ENCODE results near the gene SCTR. TPM values are rescaled to one million over a fixed set of nuclear protein-coding genes. Genes with fewer than 3 reads are reported as not detected.

The SCTR gene
- total and polyA plus RNA-seq, 2 of the 8 experiments (the other 6 are each of a cell fraction or from before 2014, with no cell fraction given): 0.15 TPM; not detected in 1

DNA sequence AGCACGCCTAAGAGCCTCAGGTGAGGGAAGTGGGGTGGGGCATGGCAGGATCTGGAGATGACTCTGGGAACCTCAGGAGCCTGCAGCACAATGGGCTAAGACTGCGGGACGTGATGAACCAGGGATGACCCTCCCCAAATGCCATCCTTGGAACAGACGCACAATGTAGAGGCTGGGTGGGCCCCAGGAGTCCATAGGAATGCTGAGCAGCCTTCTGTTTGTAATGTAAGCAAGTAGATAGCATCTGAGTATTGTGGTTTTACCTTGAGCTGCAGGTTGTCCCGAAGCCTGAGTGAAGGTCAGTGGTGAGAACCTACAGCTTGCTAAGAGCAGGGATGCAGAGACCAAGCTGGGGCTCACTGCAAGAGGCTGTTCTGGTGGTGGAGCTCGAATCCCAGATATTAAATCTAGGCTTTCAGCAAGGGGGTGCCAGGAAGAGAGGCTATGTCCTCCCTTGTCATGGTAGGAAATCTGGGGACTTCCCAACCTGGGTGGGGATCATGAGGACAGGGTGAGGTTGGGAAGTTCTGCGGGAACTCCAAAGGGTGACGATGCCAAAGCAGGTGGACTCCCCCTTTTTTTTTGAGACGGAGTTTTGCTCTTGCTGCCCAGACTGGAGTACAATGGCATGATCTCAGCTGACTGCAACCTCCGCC is 5.8 kb downstream of the SCTR start (continued):
- TF ChIP-seq, protein P1, sequence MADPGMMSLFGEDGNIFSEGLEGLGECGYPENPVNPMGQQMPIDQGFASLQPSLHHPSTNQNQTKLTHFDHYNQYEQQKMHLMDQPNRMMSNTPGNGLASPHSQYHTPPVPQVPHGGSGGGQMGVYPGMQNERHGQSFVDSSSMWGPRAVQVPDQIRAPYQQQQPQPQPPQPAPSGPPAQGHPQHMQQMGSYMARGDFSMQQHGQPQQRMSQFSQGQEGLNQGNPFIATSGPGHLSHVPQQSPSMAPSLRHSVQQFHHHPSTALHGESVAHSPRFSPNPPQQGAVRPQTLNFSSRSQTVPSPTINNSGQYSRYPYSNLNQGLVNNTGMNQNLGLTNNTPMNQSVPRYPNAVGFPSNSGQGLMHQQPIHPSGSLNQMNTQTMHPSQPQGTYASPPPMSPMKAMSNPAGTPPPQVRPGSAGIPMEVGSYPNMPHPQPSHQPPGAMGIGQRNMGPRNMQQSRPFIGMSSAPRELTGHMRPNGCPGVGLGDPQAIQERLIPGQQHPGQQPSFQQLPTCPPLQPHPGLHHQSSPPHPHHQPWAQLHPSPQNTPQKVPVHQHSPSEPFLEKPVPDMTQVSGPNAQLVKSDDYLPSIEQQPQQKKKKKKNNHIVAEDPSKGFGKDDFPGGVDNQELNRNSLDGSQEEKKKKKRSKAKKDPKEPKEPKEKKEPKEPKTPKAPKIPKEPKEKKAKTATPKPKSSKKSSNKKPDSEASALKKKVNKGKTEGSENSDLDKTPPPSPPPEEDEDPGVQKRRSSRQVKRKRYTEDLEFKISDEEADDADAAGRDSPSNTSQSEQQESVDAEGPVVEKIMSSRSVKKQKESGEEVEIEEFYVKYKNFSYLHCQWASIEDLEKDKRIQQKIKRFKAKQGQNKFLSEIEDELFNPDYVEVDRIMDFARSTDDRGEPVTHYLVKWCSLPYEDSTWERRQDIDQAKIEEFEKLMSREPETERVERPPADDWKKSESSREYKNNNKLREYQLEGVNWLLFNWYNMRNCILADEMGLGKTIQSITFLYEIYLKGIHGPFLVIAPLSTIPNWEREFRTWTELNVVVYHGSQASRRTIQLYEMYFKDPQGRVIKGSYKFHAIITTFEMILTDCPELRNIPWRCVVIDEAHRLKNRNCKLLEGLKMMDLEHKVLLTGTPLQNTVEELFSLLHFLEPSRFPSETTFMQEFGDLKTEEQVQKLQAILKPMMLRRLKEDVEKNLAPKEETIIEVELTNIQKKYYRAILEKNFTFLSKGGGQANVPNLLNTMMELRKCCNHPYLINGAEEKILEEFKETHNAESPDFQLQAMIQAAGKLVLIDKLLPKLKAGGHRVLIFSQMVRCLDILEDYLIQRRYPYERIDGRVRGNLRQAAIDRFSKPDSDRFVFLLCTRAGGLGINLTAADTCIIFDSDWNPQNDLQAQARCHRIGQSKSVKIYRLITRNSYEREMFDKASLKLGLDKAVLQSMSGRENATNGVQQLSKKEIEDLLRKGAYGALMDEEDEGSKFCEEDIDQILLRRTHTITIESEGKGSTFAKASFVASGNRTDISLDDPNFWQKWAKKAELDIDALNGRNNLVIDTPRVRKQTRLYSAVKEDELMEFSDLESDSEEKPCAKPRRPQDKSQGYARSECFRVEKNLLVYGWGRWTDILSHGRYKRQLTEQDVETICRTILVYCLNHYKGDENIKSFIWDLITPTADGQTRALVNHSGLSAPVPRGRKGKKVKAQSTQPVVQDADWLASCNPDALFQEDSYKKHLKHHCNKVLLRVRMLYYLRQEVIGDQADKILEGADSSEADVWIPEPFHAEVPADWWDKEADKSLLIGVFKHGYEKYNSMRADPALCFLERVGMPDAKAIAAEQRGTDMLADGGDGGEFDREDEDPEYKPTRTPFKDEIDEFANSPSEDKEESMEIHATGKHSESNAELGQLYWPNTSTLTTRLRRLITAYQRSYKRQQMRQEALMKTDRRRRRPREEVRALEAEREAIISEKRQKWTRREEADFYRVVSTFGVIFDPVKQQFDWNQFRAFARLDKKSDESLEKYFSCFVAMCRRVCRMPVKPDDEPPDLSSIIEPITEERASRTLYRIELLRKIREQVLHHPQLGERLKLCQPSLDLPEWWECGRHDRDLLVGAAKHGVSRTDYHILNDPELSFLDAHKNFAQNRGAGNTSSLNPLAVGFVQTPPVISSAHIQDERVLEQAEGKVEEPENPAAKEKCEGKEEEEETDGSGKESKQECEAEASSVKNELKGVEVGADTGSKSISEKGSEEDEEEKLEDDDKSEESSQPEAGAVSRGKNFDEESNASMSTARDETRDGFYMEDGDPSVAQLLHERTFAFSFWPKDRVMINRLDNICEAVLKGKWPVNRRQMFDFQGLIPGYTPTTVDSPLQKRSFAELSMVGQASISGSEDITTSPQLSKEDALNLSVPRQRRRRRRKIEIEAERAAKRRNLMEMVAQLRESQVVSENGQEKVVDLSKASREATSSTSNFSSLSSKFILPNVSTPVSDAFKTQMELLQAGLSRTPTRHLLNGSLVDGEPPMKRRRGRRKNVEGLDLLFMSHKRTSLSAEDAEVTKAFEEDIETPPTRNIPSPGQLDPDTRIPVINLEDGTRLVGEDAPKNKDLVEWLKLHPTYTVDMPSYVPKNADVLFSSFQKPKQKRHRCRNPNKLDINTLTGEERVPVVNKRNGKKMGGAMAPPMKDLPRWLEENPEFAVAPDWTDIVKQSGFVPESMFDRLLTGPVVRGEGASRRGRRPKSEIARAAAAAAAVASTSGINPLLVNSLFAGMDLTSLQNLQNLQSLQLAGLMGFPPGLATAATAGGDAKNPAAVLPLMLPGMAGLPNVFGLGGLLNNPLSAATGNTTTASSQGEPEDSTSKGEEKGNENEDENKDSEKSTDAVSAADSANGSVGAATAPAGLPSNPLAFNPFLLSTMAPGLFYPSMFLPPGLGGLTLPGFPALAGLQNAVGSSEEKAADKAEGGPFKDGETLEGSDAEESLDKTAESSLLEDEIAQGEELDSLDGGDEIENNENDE (IDR thresholded peaks at IDR 0.05; ENCODE audit: insufficient replicate concordance, low read length): no peak
- no peak for TF ChIP-seq KDM4A (IDR thresholded peaks at IDR 0.05; ENCODE audit: low read depth, low read length, severe bottlenecking)

Data from H1 (cell line).